Measurements from ENCODE around the gene CD4.

The CD4 gene

GRCh38 chr12:6845395-6845794 is 56.1 kb downstream of the CD4 start:
- peaks cover 29 to 93% of the 10 kb centered on the region in 2 experiments for H3K36me3 ChIP-seq (ENCODE audit: control insufficient read depth in 2 of 2, insufficient read depth in 1 of 2, low read length in 2 of 2)
- POLR2A ChIA-PET = interaction anchor here (0.5 to 5.6 kb wide), 5 partner anchors 21 to 223 kb away, joined by 3 to 16 read pairs (median 4); partner anchors contain the start of gene SPSB2

GRCh38 chr12:6846316-6846869 is 57.1 kb downstream of the CD4 start:
- Histone ChIP-seq H3K9me3 (ENCODE audit: control insufficient read depth, insufficient read depth, low read depth, low read length) (no peaks in the 10 kb centered on the region), H3K36me3 (ENCODE audit: control insufficient read depth in 2 of 2, insufficient read depth in 1 of 2, low read length in 2 of 2) (peaks cover 29 to 90% of the 10 kb centered on the region in 2 experiments), H3K4me3 (ENCODE audit: low read depth, low read length) (no peak overlapping the region), H3K4me1 (ENCODE audit: control insufficient read depth, insufficient read depth, low read length) (peaks cover 7% of the 10 kb centered on the region), H3K27ac (ENCODE audit: extremely low read depth, low read depth, low read length) (no peak overlapping the region)
- CTCF ChIA-PET = interaction anchor here (8.1 kb wide), 1 partner anchor 13 kb away, joined by 75 read pairs; no protein-coding TSS in a partner anchor
- POLR2A ChIA-PET = interaction anchor here (1.2 to 5.6 kb wide), 3 partner anchors 20 to 26 kb away, joined by 4 to 16 read pairs (median 6); partner anchors contain the start of gene SPSB2
- TF ChIP-seq KLF1 (tag by site-specific recombination; IDR thresholded peaks at IDR 0.05) (no peak), HOXA7 (CRISPR knock-in tag; IDR thresholded peaks at IDR 0.05; ENCODE audit: borderline replicate concordance) (no peak), KLF8 (tag by site-specific recombination; IDR thresholded peaks at IDR 0.05) (no peak), GLIS1 (tag by site-specific recombination; IDR thresholded peaks at IDR 0.05) (no peak), ZNF423 (tag by site-specific recombination; IDR thresholded peaks at IDR 0.05) (no peak), REST (tag by site-specific recombination; IDR thresholded peaks at IDR 0.05) (no peak), ZFHX2 (tag by site-specific recombination; conservative IDR thresholded peaks at IDR 0.05) (peak; percentile 98), ZNF704 (tag by site-specific recombination; IDR thresholded peaks at IDR 0.05) (no peak), SALL2 (tag by site-specific recombination; IDR thresholded peaks at IDR 0.05; ENCODE audit: borderline replicate concordance) (no peak), ZEB2 (tag by site-specific recombination; IDR thresholded peaks at IDR 0.05) (no peak), ZNF114 (tag by site-specific recombination; IDR thresholded peaks at IDR 0.05) (no peak), SP2 (tag by site-specific recombination; IDR thresholded peaks at IDR 0.05) (no peak), ZSCAN4 (tag by site-specific recombination; IDR thresholded peaks at IDR 0.05) (peak; percentile 89), GLI2 (tag by site-specific recombination; IDR thresholded peaks at IDR 0.05; ENCODE audit: borderline replicate concordance, low read depth) (no peak), ZNF19 (tag by site-specific recombination; IDR thresholded peaks at IDR 0.05; ENCODE audit: low read depth) (no peak), ZNF184 (tag by site-specific recombination; IDR thresholded peaks at IDR 0.05) (no peak), EGR2 (tag by site-specific recombination; IDR thresholded peaks at IDR 0.05; ENCODE audit: low read depth) (peak; percentile 98), ZNF16 (tag by site-specific recombination; IDR thresholded peaks at IDR 0.05; ENCODE audit: low read depth) (no peak), ZNF600 (tag by site-specific recombination; IDR thresholded peaks at IDR 0.05) (no peak), SCRT2 (tag by site-specific recombination; IDR thresholded peaks at IDR 0.05) (no peak), PRDM4 (tag by site-specific recombination; IDR thresholded peaks at IDR 0.05) (no peak)
- TF ChIP-seq, protein P1, sequence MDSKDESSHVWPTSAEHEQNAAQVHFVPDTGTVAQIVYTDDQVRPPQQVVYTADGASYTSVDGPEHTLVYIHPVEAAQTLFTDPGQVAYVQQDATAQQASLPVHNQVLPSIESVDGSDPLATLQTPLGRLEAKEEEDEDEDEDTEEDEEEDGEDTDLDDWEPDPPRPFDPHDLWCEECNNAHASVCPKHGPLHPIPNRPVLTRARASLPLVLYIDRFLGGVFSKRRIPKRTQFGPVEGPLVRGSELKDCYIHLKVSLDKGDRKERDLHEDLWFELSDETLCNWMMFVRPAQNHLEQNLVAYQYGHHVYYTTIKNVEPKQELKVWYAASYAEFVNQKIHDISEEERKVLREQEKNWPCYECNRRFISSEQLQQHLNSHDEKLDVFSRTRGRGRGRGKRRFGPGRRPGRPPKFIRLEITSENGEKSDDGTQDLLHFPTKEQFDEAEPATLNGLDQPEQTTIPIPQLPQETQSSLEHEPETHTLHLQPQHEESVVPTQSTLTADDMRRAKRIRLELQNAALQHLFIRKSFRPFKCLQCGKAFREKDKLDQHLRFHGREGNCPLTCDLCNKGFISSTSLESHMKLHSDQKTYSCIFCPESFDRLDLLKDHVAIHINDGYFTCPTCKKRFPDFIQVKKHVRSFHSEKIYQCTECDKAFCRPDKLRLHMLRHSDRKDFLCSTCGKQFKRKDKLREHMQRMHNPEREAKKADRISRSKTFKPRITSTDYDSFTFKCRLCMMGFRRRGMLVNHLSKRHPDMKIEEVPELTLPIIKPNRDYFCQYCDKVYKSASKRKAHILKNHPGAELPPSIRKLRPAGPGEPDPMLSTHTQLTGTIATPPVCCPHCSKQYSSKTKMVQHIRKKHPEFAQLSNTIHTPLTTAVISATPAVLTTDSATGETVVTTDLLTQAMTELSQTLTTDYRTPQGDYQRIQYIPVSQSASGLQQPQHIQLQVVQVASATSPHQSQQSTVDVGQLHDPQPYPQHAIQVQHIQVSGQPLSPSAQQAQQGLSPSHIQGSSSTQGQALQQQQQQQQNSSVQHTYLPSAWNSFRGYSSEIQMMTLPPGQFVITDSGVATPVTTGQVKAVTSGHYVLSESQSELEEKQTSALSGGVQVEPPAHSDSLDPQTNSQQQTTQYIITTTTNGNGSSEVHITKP (tag by site-specific recombination; IDR thresholded peaks at IDR 0.05) = no peak

More at GRCh38 chr12:6845395-6845794, 56.1 kb downstream of the CD4 start:
- Histone ChIP-seq H3K27ac (ENCODE audit: extremely low read depth, low read depth, low read length) (no peak overlapping the region), H3K4me1 (ENCODE audit: control insufficient read depth, insufficient read depth, low read length) (peaks cover 3% of the 10 kb centered on the region; the same call in 1 of the 2 replicates), H3K4me3 (ENCODE audit: low read depth, low read length) (no peak overlapping the region), H3K9me3 (ENCODE audit: control insufficient read depth, insufficient read depth, low read depth, low read length) (no peaks in the 10 kb centered on the region)
- TF ChIP-seq SALL2 (tag by site-specific recombination; IDR thresholded peaks at IDR 0.05; ENCODE audit: borderline replicate concordance) = no peak
- 0 out of 2 replicates have a peak, but pooled peaks have one; percentile 22 for TF ChIP-seq EGR2 (tag by site-specific recombination; IDR thresholded peaks at IDR 0.05; ENCODE audit: low read depth)
- CTCF ChIA-PET = interaction anchor here (8.1 kb wide), 1 partner anchor 12 kb away, joined by 75 read pairs; no protein-coding TSS in a partner anchor
